CD4-positive, alpha-beta T cell treated with Interferon alpha-2 for 1 hour (primary cell): ENCODE measurements around the gene SORCS2.

ENCODE experiments used
- DNase-seq, 2 donors: peaks; one replicate each; pipeline ENCODE4 v3.0.0-alpha.2; 2020 to 2022

Gene SORCS2

GRCh38 chr4:7275067-7275466, 82.7 kb downstream of the SORCS2 start:
- DNase-seq = no peak

- DNase-seq = no peak
Observed at GRCh38 chr4:7275490-7276154, 83.3 kb downstream of the SORCS2 start.

GRCh38 chr4:7276515-7276914, 84.2 kb downstream of the SORCS2 start:
- DNase-seq = no peak

GRCh38 chr4:7278071-7278765, 85.9 kb downstream of the SORCS2 start:
- no peak for DNase-seq

- DNase-seq = no peak
Observed at GRCh38 chr4:7278981-7279380, 86.6 kb downstream of the SORCS2 start.

- no peak for DNase-seq
Observed at GRCh38 chr4:7279902-7280301, 87.6 kb downstream of the SORCS2 start.

- no peak for DNase-seq
Observed at GRCh38 chr4:7280926-7281690, 88.8 kb downstream of the SORCS2 start.

- no peak for DNase-seq
Observed at GRCh38 chr4:7281691-7282665, 89.6 kb downstream of the SORCS2 start.

GRCh38 chr4:7282786-7283440, 90.6 kb downstream of the SORCS2 start:
- DNase-seq = no peak

GRCh38 chr4:7285244-7286094, 93.1 kb downstream of the SORCS2 start:
- DNase-seq = no peak

GRCh38 chr4:7286170-7286569, 93.8 kb downstream of the SORCS2 start:
- no peak for DNase-seq

GRCh38 chr4:7286798-7287197, 94.5 kb downstream of the SORCS2 start:
- DNase-seq = no peak

- no peak for DNase-seq
Observed at GRCh38 chr4:7287274-7287917, 95.1 kb downstream of the SORCS2 start.

- no peak for DNase-seq
Observed at GRCh38 chr4:7287918-7288280, 95.6 kb downstream of the SORCS2 start.

- no peak for DNase-seq
Observed at GRCh38 chr4:7288751-7289523, 96.6 kb downstream of the SORCS2 start.

GRCh38 chr4:7289589-7289988, 97.3 kb downstream of the SORCS2 start:
- DNase-seq = no peak

GRCh38 chr4:7291372-7292114, 99.2 kb downstream of the SORCS2 start:
- no peak for DNase-seq

GRCh38 chr4:7293703-7294102, 101.4 kb downstream of the SORCS2 start:
- DNase-seq = no peak

GRCh38 chr4:7294176-7294756, 101.9 kb downstream of the SORCS2 start:
- DNase-seq = no peak
